SK-N-SH treated with all-trans-retinoic acid at 6 μM for 48 hours (cell line): ENCODE data around the gene BMF.

Source experiments
- RARB ChIP-seq: fragments of 250-450 bp; sonication (Bioruptor Pico); IDR thresholded peaks from 2 replicates; pipeline ENCODE4 v1.8.0; 2021; ENCODE audit warnings: mild to moderate bottlenecking, moderate library complexity
- ZC3H10 ChIP-seq: fragments of 250-450 bp; sonication (Bioruptor Pico); IDR thresholded peaks from 2 replicates; pipeline ENCODE4 v1.5.1; 2021; ENCODE audit warnings: mild to moderate bottlenecking, moderate library complexity

- TF ChIP-seq RARB (CRISPR knock-in tag) (no peak), ZC3H10 (CRISPR knock-in tag) (no peak)
Observed at GRCh38 chr15:40087068-40087810, 21.4 kb downstream of the BMF start.
